H7 (cell line): Measurements from ENCODE around the gene PTPRJ. TPM values are rescaled to one million over a fixed set of nuclear protein-coding genes. Genes with fewer than 3 reads are reported as not detected.
A peak's percentile ranks its signal among the peaks of the same experiment; 100 is the strongest.
"Not testable (repeated sequence)": the region's sequence is repeated elsewhere in the genome, so short reads cannot be mapped to it uniquely, and the experiment has no call there.

Experiments used
- DNase-seq: peaks from one replicate; pipeline ENCODE4 v3.0.0; 2012
- H3K27me3 ChIP-seq: 2 replicates; pipeline ENCODE4 v1.6.0; 2011; ENCODE audit warnings: mild to moderate bottlenecking, low read length; ENCODE audit not compliant: control insufficient read depth, insufficient read depth
- H3K36me3 ChIP-seq: replicated peaks from 2 replicates; pipeline ENCODE4 v1.5.1; 2011; ENCODE audit warnings: low read length; ENCODE audit not compliant: control insufficient read depth, insufficient read depth
- H3K4me3 ChIP-seq: 2 replicates; pipeline ENCODE4 v1.5.1; 2011; ENCODE audit warnings: low read depth, mild to moderate bottlenecking, control low read depth, low read length, moderate library complexity; ENCODE audit not compliant: insufficient read depth
- total RNA-seq: library from RNA; depleted of rRNA; stranded (reverse); fragments of >200 nt; shearing (Covaris generic); gene quantifications from 2 replicates; pipeline ENCODE4 v1.2.3, GENCODE V29; 2014

The PTPRJ gene
- total RNA-seq, 1 experiment from 2014 or later, result 10.0 TPM

GRCh38 chr11:48011798-48012391, 31.5 kb downstream of the PTPRJ start:
- DNase-seq, result no peak
- Histone ChIP-seq H3K36me3 (no peaks in the 10 kb centered on the region), H3K27me3 (no peaks in the 10 kb centered on the region), H3K4me3 (no peak overlapping the region)

- no peak for DNase-seq
- no peaks in the 10 kb centered on the region for H3K27me3 ChIP-seq
- H3K4me3 ChIP-seq, result no peak overlapping the region
- H3K36me3 ChIP-seq, result no peaks in the 10 kb centered on the region
Observed at GRCh38 chr11:48013269-48013901, 33.0 kb downstream of the PTPRJ start.

DNA sequence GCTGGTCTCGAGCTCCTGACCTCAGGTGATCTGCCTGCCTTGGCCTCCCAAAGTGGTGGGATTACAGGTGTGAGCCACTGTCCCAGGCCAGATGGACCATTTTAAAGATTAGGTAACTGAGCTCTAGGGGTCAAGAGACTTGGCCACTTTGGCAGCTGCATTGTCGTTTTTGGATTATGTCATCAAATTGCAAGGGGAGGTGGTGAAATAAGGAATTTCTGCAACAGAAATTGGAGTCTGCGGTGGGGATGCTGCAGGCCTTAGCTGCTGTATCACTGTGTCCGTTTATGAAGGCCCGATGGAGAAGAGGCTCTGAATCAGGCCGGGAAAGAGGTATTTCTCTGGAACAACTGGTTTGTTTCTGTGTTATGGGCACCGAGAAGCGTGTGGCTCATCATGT, 34.6 kb downstream of the PTPRJ start:
- Histone ChIP-seq H3K27me3 (no peaks in the 10 kb centered on the region), H3K36me3 (no peaks in the 10 kb centered on the region)
- DNase-seq, result no peak

GRCh38 chr11:48017105-48017830, 36.9 kb downstream of the PTPRJ start:
- no peak for DNase-seq
- no peak overlapping the region for H3K4me3 ChIP-seq
- H3K36me3 ChIP-seq, result no peaks in the 10 kb centered on the region
- no peaks in the 10 kb centered on the region for H3K27me3 ChIP-seq

More for the DNA sequence above, 34.6 kb downstream of the PTPRJ start:
- H3K4me3 ChIP-seq, result no peak overlapping the region

DNA sequence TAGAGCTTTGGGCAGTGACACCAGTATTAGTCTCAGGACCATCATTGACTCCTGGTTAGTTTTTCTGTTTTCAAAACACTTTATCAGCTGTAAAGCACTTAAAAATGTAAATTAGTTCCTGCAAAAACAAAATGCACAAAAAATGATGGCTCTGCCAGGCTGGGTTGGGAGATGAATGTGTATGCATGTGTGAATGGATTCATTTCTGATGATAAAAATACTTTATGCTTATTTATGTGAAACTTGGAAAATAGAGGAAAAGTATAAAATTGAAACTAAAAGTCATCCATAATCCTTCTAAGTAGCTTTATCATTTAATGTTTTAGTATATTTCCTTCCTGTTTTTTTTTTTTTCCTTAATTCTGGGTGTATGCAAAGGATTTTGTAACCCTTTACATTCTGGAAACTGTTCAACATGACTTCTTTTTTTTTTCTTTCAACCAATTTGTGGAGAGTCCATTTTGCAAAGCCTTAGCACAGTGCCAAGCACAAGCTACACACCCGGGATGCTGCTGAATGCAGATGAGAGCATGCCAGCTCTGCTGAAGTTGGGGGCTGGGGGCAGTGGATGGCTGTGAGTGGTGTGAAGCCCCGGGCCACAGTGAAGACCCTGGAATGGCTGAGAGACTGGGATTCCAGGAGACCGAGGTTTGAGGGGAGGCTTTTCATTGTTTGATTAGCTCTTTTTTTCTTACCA, 37.6 kb downstream of the PTPRJ start:
- peak; percentile 46 for DNase-seq
- Histone ChIP-seq H3K36me3 (no peaks in the 10 kb centered on the region), H3K4me3 (no peak overlapping the region), H3K27me3 (no peaks in the 10 kb centered on the region)

DNA sequence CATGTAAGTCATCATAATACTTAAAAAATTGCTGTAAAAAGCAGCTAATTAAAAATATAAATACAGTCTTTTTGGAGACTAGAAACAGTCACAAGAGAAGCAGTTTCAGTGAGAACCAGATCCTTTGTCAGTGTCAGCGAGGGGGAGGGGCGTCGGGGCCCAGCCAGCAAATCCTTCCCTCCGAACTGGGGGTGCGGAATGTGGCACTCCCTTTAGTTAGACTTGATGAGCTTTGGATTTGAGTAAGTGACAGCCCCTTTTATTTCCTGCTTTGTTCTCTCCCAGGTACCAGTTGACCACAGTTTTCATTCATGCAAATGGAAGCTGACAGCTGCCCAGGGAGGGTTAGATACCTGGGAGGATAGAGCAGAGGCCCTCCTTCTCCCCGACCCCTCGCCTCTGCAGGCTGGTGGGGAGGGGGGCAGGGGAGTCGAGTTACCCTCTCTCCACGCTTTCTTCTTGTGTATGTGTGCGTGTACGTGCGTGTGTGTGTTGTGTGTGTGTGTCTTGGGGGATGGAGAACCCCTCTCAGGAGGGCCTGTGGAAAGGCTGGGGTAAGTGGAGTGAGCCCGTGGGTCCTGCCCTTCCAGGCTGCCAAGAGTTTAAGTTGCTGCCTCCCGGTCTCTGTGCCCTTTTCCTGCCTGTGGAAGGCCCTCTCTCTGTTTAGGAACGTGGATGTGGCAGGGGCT, 38.3 kb downstream of the PTPRJ start:
- no peak overlapping the region for H3K4me3 ChIP-seq
- DNase-seq, result peak; percentile 70

DNA sequence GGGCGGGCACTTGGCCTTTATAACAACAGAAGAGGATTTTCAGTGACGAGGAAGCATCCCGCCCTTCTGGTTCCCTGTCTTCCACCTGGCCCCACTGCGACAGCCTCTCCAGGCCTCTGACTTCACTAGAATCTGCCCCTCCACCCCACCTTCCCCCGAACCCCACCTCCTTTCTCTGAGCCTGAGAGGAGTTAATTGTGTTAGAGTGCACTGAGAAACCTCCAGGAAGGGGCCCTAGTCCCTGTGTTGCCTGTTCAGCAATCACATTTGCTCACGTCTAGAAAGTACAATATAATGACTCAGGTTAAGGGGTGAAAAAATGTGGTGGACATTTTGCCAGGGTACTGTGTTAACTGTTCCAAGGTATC, 38.8 kb downstream of the PTPRJ start:
- no peaks in the 10 kb centered on the region for H3K27me3 ChIP-seq
- H3K36me3 ChIP-seq, result no peaks in the 10 kb centered on the region
- DNase-seq, result peak; percentile 58
- no peak overlapping the region for H3K4me3 ChIP-seq

More for the DNA sequence above, 38.3 kb downstream of the PTPRJ start:
- Histone ChIP-seq H3K27me3 (no peaks in the 10 kb centered on the region), H3K36me3 (no peaks in the 10 kb centered on the region)

- no peak for DNase-seq
- Histone ChIP-seq H3K27me3 (no peaks in the 10 kb centered on the region), H3K36me3 (no peaks in the 10 kb centered on the region), H3K4me3 (no peak overlapping the region)
Observed at GRCh38 chr11:48019595-48019994, 39.2 kb downstream of the PTPRJ start.

GRCh38 chr11:48020092-48020755, 39.9 kb downstream of the PTPRJ start:
- H3K36me3 ChIP-seq, result no peaks in the 10 kb centered on the region
- no peaks in the 10 kb centered on the region for H3K27me3 ChIP-seq
- H3K4me3 ChIP-seq, result no peak overlapping the region
- no peak for DNase-seq

DNA sequence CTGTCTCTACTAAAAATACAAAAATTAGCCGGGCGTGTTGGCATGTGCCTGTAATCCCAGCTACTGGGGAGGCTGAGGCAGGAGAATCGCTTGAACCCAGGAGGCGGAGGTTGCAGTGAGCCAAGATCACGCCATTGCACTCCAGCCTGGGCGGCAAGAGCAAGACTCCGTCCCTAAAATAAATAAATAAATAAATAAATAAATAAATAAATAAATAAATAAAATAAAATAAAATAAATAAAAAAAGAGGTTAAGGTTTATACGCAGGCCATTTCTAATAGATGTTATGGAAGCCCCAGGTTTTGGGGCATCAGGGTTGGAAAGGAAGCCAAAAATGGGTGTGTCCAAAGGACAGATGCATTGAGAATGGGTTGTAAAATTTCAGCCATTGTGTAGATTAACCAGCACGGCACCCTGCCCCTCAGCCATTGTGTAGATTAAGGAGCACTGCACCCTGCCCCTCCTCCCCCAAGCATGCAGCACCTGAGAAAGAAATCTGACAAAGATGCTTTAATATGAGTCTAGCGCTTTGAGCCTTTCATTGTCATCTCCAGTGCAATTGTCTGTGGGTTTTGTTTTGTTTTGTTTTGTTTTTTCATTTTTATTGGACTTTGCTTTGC, 41.0 kb downstream of the PTPRJ start:
- not testable (repeated sequence) for H3K36me3 ChIP-seq, DNase-seq, H3K27me3 ChIP-seq, H3K4me3 ChIP-seq

GRCh38 chr11:48022445-48022844, 42.1 kb downstream of the PTPRJ start:
- no peaks in the 10 kb centered on the region for H3K36me3 ChIP-seq
- no peak overlapping the region for H3K4me3 ChIP-seq
- H3K27me3 ChIP-seq, result no peaks in the 10 kb centered on the region
- DNase-seq, result no peak

- H3K36me3 ChIP-seq, H3K27me3 ChIP-seq, DNase-seq, H3K4me3 ChIP-seq: not testable (repeated sequence)
Observed at GRCh38 chr11:48023608-48024007, 43.2 kb downstream of the PTPRJ start.

- H3K27me3 ChIP-seq, result no peaks in the 10 kb centered on the region
- no peak for DNase-seq
- no peak overlapping the region for H3K4me3 ChIP-seq
- no peaks in the 10 kb centered on the region for H3K36me3 ChIP-seq
Observed at GRCh38 chr11:48024635-48025071, 44.3 kb downstream of the PTPRJ start.
